DND-41 (cell line): ENCODE measurements around the gene ABCA2.

Experiments
- ATAC-seq: fragments of 200-7000 bp; cut with Tn5 transposase; 3 replicates; pipeline ENCODE4 v1.9.1; 2021; ENCODE audit warnings: low read depth; ENCODE audit not compliant: insufficient read depth
- DNase-seq: peaks from one replicate; pipeline ENCODE4 v3.0.0-alpha.2; 2020
- H2AFZ ChIP-seq: 2 replicates; pipeline ENCODE4 v1.6.0; 2012; ENCODE audit warnings: low read depth, low read length
- H3K27ac ChIP-seq: 2 replicates; pipeline ENCODE4 v1.5.1; 2012; ENCODE audit warnings: low read length, inconsistent platforms
- H3K27me3 ChIP-seq: fragments of 200-600 bp; sonication (generic); 2 replicates; pipeline ENCODE4 v1.6.0; 2012; ENCODE audit warnings: low read length, mild to moderate bottlenecking, inconsistent platforms; ENCODE audit not compliant: insufficient read depth, poor library complexity
- H3K36me3 ChIP-seq: 2 replicates; pipeline ENCODE4 v1.5.1; 2012; ENCODE audit warnings: low read length, inconsistent platforms; ENCODE audit not compliant: insufficient read depth
- H3K4me1 ChIP-seq: 2 replicates; pipeline ENCODE4 v1.5.1; 2012; ENCODE audit warnings: mild to moderate bottlenecking, low read length; ENCODE audit not compliant: insufficient read depth
- H3K4me2 ChIP-seq: 2 replicates; pipeline ENCODE4 v1.6.0; 2012; ENCODE audit warnings: mild to moderate bottlenecking, moderate library complexity, low read length, inconsistent platforms; ENCODE audit not compliant: insufficient read depth
- H3K4me3 ChIP-seq, 2 experiments: fragments of 200-600 bp in 1 of 2; shearing (Covaris generic) in 1 of 2; 2 replicates each; pipeline ENCODE4 v1.5.1; 2012 to 2016; ENCODE audit warnings: inconsistent platforms in 2 of 2, low read length in 2 of 2, mild to moderate bottlenecking in 2 of 2, low read depth in 1 of 2, moderate library complexity in 1 of 2
- H3K79me2 ChIP-seq: 2 replicates; pipeline ENCODE4 v1.6.0; 2012; ENCODE audit warnings: low read length, inconsistent platforms; ENCODE audit not compliant: insufficient read depth
- H3K9ac ChIP-seq: 2 replicates; pipeline ENCODE4 v1.6.0; 2012; ENCODE audit warnings: low read depth, mild to moderate bottlenecking, inconsistent platforms, low read length, moderate library complexity
- H3K9me3 ChIP-seq: 2 replicates; pipeline ENCODE4 v1.5.1; 2012; ENCODE audit warnings: low read length, moderate library complexity, mild to moderate bottlenecking, inconsistent platforms; ENCODE audit not compliant: insufficient read depth, severe bottlenecking
- H4K20me1 ChIP-seq: 2 replicates; pipeline ENCODE4 v1.6.0; 2012; ENCODE audit warnings: low read length; ENCODE audit not compliant: insufficient read depth
- CTCF ChIP-seq: IDR thresholded peaks from 2 replicates; pipeline ENCODE4 v1.5.1; 2012; ENCODE audit warnings: borderline replicate concordance, low read length, moderate library complexity, mild to moderate bottlenecking; ENCODE audit not compliant: poor library complexity, severe bottlenecking; ENCODE audit errors: extremely low read depth
- EZH2 ChIP-seq: IDR thresholded peaks from 3 replicates; pipeline ENCODE4 v1.6.1; 2012; ENCODE audit warnings: borderline replicate concordance, low read depth, mild to moderate bottlenecking, moderate library complexity, low read length, inconsistent platforms; ENCODE audit not compliant: severe bottlenecking

The ABCA2 gene

GRCh38 chr9:137002646-137003041 is 25.4 kb downstream of the ABCA2 start:
- Histone ChIP-seq H3K79me2 (no peaks in the 10 kb centered on the region), H3K4me3 (no peak overlapping the region), H3K9me3 (no peaks in the 10 kb centered on the region), H3K36me3 (no peaks in the 10 kb centered on the region), H3K4me1 (no peaks in the 10 kb centered on the region), H2AFZ (no peak overlapping the region), H4K20me1 (no peaks in the 10 kb centered on the region), H3K9ac (no peak overlapping the region), H3K4me2 (no peak overlapping the region), H3K27ac (no peak overlapping the region), H3K27me3 (no peaks in the 10 kb centered on the region)
- DNase-seq (no peak), ATAC-seq (no peak)
- TF ChIP-seq CTCF (no peak), EZH2 (no peak)

- H3K4me2 ChIP-seq: no peak overlapping the region
- no peaks in the 10 kb centered on the region for H3K36me3 ChIP-seq
- no peak for ATAC-seq
- no peak overlapping the region for H3K9ac ChIP-seq
- no peaks in the 10 kb centered on the region for H3K9me3 ChIP-seq
- no peak overlapping the region for H3K27ac ChIP-seq
- no peaks in the 10 kb centered on the region for H3K79me2 ChIP-seq
- H3K27me3 ChIP-seq: no peaks in the 10 kb centered on the region
- H4K20me1 ChIP-seq: no peaks in the 10 kb centered on the region
- no peak overlapping the region for H3K4me3 ChIP-seq
- no peak overlapping the region for H2AFZ ChIP-seq
- TF ChIP-seq CTCF: no peak
- no peak for TF ChIP-seq EZH2
- no peak for DNase-seq
- H3K4me1 ChIP-seq: no peaks in the 10 kb centered on the region
Measured at GRCh38 chr9:137001857-137002645, 26.0 kb downstream of the ABCA2 start.

GRCh38 chr9:137000177-137000930 is 27.7 kb downstream of the ABCA2 start:
- Histone ChIP-seq H3K9me3 (no peaks in the 10 kb centered on the region), H3K9ac (no peak overlapping the region), H4K20me1 (peaks cover 6% of the 10 kb centered on the region), H3K36me3 (no peaks in the 10 kb centered on the region), H3K4me3 (no peak overlapping the region), H3K4me1 (peaks cover 5% of the 10 kb centered on the region; the same call in 1 of the 2 replicates), H3K27ac (no peak overlapping the region), H3K4me2 (no peak overlapping the region), H2AFZ (no peak overlapping the region), H3K79me2 (no peaks in the 10 kb centered on the region), H3K27me3 (no peaks in the 10 kb centered on the region)
- no peak for ATAC-seq
- no peak for DNase-seq
- no peak for TF ChIP-seq EZH2
- TF ChIP-seq CTCF: no peak
